ENCODE results near the gene ZNF417.
"Not testable (repeated sequence)": the region's sequence is repeated elsewhere in the genome, so short reads cannot be mapped to it uniquely, and the experiment has no call there.

Gene ZNF417

GRCh38 chr19:57935731-57936130 is 19.3 kb upstream of the ZNF417 start:
- H3K4me1 ChIP-seq (ENCODE audit: control insufficient read depth in 2 of 2, insufficient read depth in 2 of 2, low read length in 2 of 2) = no peaks in the 10 kb centered on the region
- H3K4me3 ChIP-seq (ENCODE audit: low read length in 2 of 2) = peak overlapping the region in 1 of 2 donors; percentile 70
- peaks cover 24 to 31% of the 10 kb centered on the region in 2 donors for H3K9me3 ChIP-seq (ENCODE audit: control insufficient read depth in 2 of 2, low read length in 2 of 2)
- no peak overlapping the region for H3K27ac ChIP-seq (ENCODE audit: low read depth in 2 of 2, low read length in 2 of 2)
- H3K9ac ChIP-seq (ENCODE audit: low read depth in 1 of 2, low read length in 2 of 2) = no peak overlapping the region
- H3K27me3 ChIP-seq (ENCODE audit: control insufficient read depth in 2 of 2, insufficient read depth in 2 of 2, low read length in 2 of 2) = no peaks in the 10 kb centered on the region
- H3K36me3 ChIP-seq (ENCODE audit: control insufficient read depth in 2 of 2, insufficient read depth in 2 of 2, low read length in 2 of 2) = peaks cover under 1 to 3% of the 10 kb centered on the region in 2 donors

GRCh38 chr19:57934820-57935665 is 18.7 kb upstream of the ZNF417 start, which contains the start of gene ZNF418:
TSS of gene ZNF418 (minus strand) at chr19:57935402. CDS start at chr19:57933822, 1,580 bp downstream.
- Histone ChIP-seq H3K9me3 (ENCODE audit: control insufficient read depth in 2 of 2, low read length in 2 of 2) (peaks cover 24 to 31% of the 10 kb centered on the region in 2 donors), H3K4me3 (ENCODE audit: low read length in 2 of 2) (peak within 1 kb of the TSS; percentile 60 to 70), H3K36me3 (ENCODE audit: control insufficient read depth in 2 of 2, insufficient read depth in 2 of 2, low read length in 2 of 2) (peaks cover 3 to 4% of the 10 kb centered on the region in 2 donors)

GRCh38 chr19:57927587-57927986 is 11.2 kb upstream of the ZNF417 start:
- Histone ChIP-seq H3K36me3 (ENCODE audit: control insufficient read depth in 2 of 2, insufficient read depth in 2 of 2, low read length in 2 of 2) (peaks cover 13 to 16% of the 10 kb centered on the region in 2 donors), H3K27ac (ENCODE audit: low read depth in 2 of 2, low read length in 2 of 2) (no peak overlapping the region), H3K9me3 (ENCODE audit: control insufficient read depth in 2 of 2, low read length in 2 of 2) (peaks cover 12 to 19% of the 10 kb centered on the region in 2 donors)

More at GRCh38 chr19:57934820-57935665, 18.7 kb upstream of the ZNF417 start, which contains the start of gene ZNF418:
- Histone ChIP-seq H3K9ac (ENCODE audit: low read depth in 1 of 2, low read length in 2 of 2) (peak within 1 kb of the TSS; percentile 41 to 50), H3K27me3 (ENCODE audit: control insufficient read depth in 2 of 2, insufficient read depth in 2 of 2, low read length in 2 of 2) (no peaks in the 10 kb centered on the region), H3K4me1 (ENCODE audit: control insufficient read depth in 2 of 2, insufficient read depth in 2 of 2, low read length in 2 of 2) (no peaks in the 10 kb centered on the region), H3K27ac (ENCODE audit: low read depth in 2 of 2, low read length in 2 of 2) (no peak within 1 kb of the TSS)

GRCh38 chr19:57914531-57914930 is 1.9 kb downstream of the ZNF417 start:
- H3K27me3 ChIP-seq (ENCODE audit: control insufficient read depth in 2 of 2, insufficient read depth in 2 of 2, low read length in 2 of 2) = no peaks in the 10 kb centered on the region
- H3K27ac ChIP-seq (ENCODE audit: low read depth in 2 of 2, low read length in 2 of 2) = no peak overlapping the region
- no peak overlapping the region for H3K9ac ChIP-seq (ENCODE audit: low read depth in 1 of 2, low read length in 2 of 2)
- peaks cover 8 to 11% of the 10 kb centered on the region in 2 donors for H3K9me3 ChIP-seq (ENCODE audit: control insufficient read depth in 2 of 2, low read length in 2 of 2)
- peaks cover 17 to 28% of the 10 kb centered on the region in 2 donors for H3K36me3 ChIP-seq (ENCODE audit: control insufficient read depth in 2 of 2, insufficient read depth in 2 of 2, low read length in 2 of 2)
- peaks cover 0 to 4% of the 10 kb centered on the region in 2 donors for H3K4me1 ChIP-seq (ENCODE audit: control insufficient read depth in 2 of 2, insufficient read depth in 2 of 2, low read length in 2 of 2)
- peak overlapping the region in 1 of 2 donors; percentile 16 for H3K4me3 ChIP-seq (ENCODE audit: low read length in 2 of 2)

More at GRCh38 chr19:57927587-57927986, 11.2 kb upstream of the ZNF417 start:
- H3K4me1 ChIP-seq (ENCODE audit: control insufficient read depth in 2 of 2, insufficient read depth in 2 of 2, low read length in 2 of 2) = no peaks in the 10 kb centered on the region
- H3K4me3 ChIP-seq (ENCODE audit: low read length in 2 of 2) = no peak overlapping the region
- no peaks in the 10 kb centered on the region for H3K27me3 ChIP-seq (ENCODE audit: control insufficient read depth in 2 of 2, insufficient read depth in 2 of 2, low read length in 2 of 2)
- no peak overlapping the region for H3K9ac ChIP-seq (ENCODE audit: low read depth in 1 of 2, low read length in 2 of 2)

GRCh38 chr19:57907394-57907793 is 9.0 kb downstream of the ZNF417 start:
- Histone ChIP-seq H3K4me1 (ENCODE audit: control insufficient read depth in 2 of 2, insufficient read depth in 2 of 2, low read length in 2 of 2) (no peaks in the 10 kb centered on the region), H3K27me3 (ENCODE audit: control insufficient read depth in 2 of 2, insufficient read depth in 2 of 2, low read length in 2 of 2) (no peaks in the 10 kb centered on the region), H3K27ac (ENCODE audit: low read depth in 2 of 2, low read length in 2 of 2) (no peak overlapping the region), H3K9ac (ENCODE audit: low read depth in 1 of 2, low read length in 2 of 2) (no peak overlapping the region), H3K36me3 (ENCODE audit: control insufficient read depth in 2 of 2, insufficient read depth in 2 of 2, low read length in 2 of 2) (peaks cover 20 to 36% of the 10 kb centered on the region in 2 donors), H3K9me3 (ENCODE audit: control insufficient read depth in 2 of 2, low read length in 2 of 2) (peaks cover 14 to 15% of the 10 kb centered on the region in 2 donors), H3K4me3 (ENCODE audit: low read length in 2 of 2) (no peak overlapping the region)

- Histone ChIP-seq H3K4me3 (ENCODE audit: low read length in 2 of 2) (no peak overlapping the region), H3K9me3 (ENCODE audit: control insufficient read depth in 2 of 2, low read length in 2 of 2) (peaks cover 8% of the 10 kb centered on the region in 2 donors), H3K36me3 (ENCODE audit: control insufficient read depth in 2 of 2, insufficient read depth in 2 of 2, low read length in 2 of 2) (peaks cover 6 to 24% of the 10 kb centered on the region in 2 donors)
Measured at GRCh38 chr19:57905258-57905657, 11.1 kb downstream of the ZNF417 start.

GRCh38 chr19:57903618-57904184 is 12.7 kb downstream of the ZNF417 start:
- Histone ChIP-seq H3K9me3 (ENCODE audit: control insufficient read depth in 2 of 2, low read length in 2 of 2) (peaks cover 6 to 8% of the 10 kb centered on the region in 2 donors), H3K36me3 (ENCODE audit: control insufficient read depth in 2 of 2, insufficient read depth in 2 of 2, low read length in 2 of 2) (peaks cover 6 to 14% of the 10 kb centered on the region in 2 donors), H3K4me3 (ENCODE audit: low read length in 2 of 2) (peak overlapping the region in 1 of 2 donors; percentile 9), H3K4me1 (ENCODE audit: control insufficient read depth in 2 of 2, insufficient read depth in 2 of 2, low read length in 2 of 2) (no peaks in the 10 kb centered on the region), H3K27ac (ENCODE audit: low read depth in 2 of 2, low read length in 2 of 2) (no peak overlapping the region), H3K27me3 (ENCODE audit: control insufficient read depth in 2 of 2, insufficient read depth in 2 of 2, low read length in 2 of 2) (no peaks in the 10 kb centered on the region), H3K9ac (ENCODE audit: low read depth in 1 of 2, low read length in 2 of 2) (no peak overlapping the region)

More at GRCh38 chr19:57905258-57905657, 11.1 kb downstream of the ZNF417 start:
- Histone ChIP-seq H3K4me1 (ENCODE audit: control insufficient read depth in 2 of 2, insufficient read depth in 2 of 2, low read length in 2 of 2) (no peaks in the 10 kb centered on the region), H3K27me3 (ENCODE audit: control insufficient read depth in 2 of 2, insufficient read depth in 2 of 2, low read length in 2 of 2) (no peaks in the 10 kb centered on the region), H3K27ac (ENCODE audit: low read depth in 2 of 2, low read length in 2 of 2) (no peak overlapping the region), H3K9ac (ENCODE audit: low read depth in 1 of 2, low read length in 2 of 2) (no peak overlapping the region)

GRCh38 chr19:57900311-57900710 is 16.1 kb downstream of the ZNF417 start:
- Histone ChIP-seq H3K27me3 (ENCODE audit: control insufficient read depth in 2 of 2, insufficient read depth in 2 of 2, low read length in 2 of 2) (no peaks in the 10 kb centered on the region), H3K9me3 (ENCODE audit: control insufficient read depth in 2 of 2, low read length in 2 of 2) (peaks cover 0 to 5% of the 10 kb centered on the region in 2 donors), H3K4me1 (ENCODE audit: control insufficient read depth in 2 of 2, insufficient read depth in 2 of 2, low read length in 2 of 2) (no peaks in the 10 kb centered on the region), H3K36me3 (ENCODE audit: control insufficient read depth in 2 of 2, insufficient read depth in 2 of 2, low read length in 2 of 2) (no peaks in the 10 kb centered on the region), H3K4me3 (ENCODE audit: low read length in 2 of 2) (no peak overlapping the region), H3K9ac (ENCODE audit: low read depth in 1 of 2, low read length in 2 of 2) (no peak overlapping the region), H3K27ac (ENCODE audit: low read depth in 2 of 2, low read length in 2 of 2) (no peak overlapping the region)

GRCh38 chr19:57890706-57891105 is 25.7 kb downstream of the ZNF417 start:
- H3K27ac ChIP-seq (ENCODE audit: low read depth in 2 of 2, low read length in 2 of 2); H3K36me3 ChIP-seq (ENCODE audit: control insufficient read depth in 2 of 2, insufficient read depth in 2 of 2, low read length in 2 of 2); H3K9ac ChIP-seq (ENCODE audit: low read depth in 1 of 2, low read length in 2 of 2); H3K9me3 ChIP-seq (ENCODE audit: control insufficient read depth in 2 of 2, low read length in 2 of 2); H3K4me3 ChIP-seq (ENCODE audit: low read length in 2 of 2); H3K27me3 ChIP-seq (ENCODE audit: control insufficient read depth in 2 of 2, insufficient read depth in 2 of 2, low read length in 2 of 2); H3K4me1 ChIP-seq (ENCODE audit: control insufficient read depth in 2 of 2, insufficient read depth in 2 of 2, low read length in 2 of 2): not testable (repeated sequence)

Measured in mucosa of rectum (tissue), 2 donors.